ENCODE measurements around the gene NOS1AP. TPM values are rescaled to one million over a fixed set of nuclear protein-coding genes. Genes with fewer than 3 reads are reported as not detected.

NOS1AP gene
- not detected for polyA plus RNA-seq (2012; ENCODE audit: low read depth, missing spikeins)

DNA sequence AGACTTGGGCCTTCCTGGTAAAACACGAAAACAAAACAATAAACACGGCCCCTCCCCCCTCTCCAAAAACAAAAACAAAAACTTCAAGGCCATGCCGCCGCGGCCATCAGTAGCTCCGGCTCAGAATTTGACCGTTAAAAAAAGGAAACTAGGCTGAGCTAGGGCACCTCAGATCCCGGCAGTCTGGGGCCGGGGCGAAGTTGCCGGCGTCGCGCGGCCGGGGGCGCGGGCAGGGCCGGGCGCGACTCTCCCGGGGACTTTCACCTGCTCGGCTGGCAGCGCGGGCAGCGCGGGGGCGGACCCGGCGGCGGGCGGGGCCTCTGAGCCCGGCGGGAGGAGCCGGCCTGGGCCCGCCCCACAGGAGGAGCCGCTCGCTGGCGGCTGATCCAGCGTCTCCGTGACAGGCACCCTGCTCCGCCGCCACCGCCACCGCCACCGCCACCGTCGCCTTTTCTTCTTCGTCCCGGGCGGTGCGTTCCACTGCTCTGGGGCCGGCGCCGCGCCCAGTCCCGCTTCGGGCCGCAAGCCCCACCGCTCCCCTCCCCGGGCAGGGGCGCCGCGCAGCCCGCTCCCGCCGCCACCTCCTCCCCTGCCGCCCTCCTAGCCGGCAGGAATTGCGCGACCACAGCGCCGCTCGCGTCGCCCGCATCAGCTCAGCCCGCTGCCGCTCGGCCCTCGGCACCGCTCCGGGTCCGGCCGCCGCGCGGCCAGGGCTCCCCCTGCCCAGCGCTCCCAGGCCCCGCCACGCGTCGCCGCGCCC is at the start of gene NOS1AP:
Gene NOS1AP, plus strand, starts transcription at position 358 of the 760 bp plus-strand sequence. CDS start 487 bp downstream, outside the sequence.
- peak; percentile 87 for DNase-seq (ENCODE audit: insufficient read length, low spot score)
- peak; percentile 58 for FAIRE-seq

GRCh38 chr1:162020150-162020549 is 49.3 kb upstream of the NOS1AP start:
- no peak for FAIRE-seq
- no peak for TF ChIP-seq PAX5 (IDR thresholded peaks at IDR 0.05; ENCODE audit: insufficient read depth, low read length, severe bottlenecking)
- no peak for TF ChIP-seq SPI1 (IDR thresholded peaks at IDR 0.05; ENCODE audit: low read depth, low read length)
- TF ChIP-seq TAF1 (IDR thresholded peaks at IDR 0.05; ENCODE audit: low read depth, low read length): no peak
- TF ChIP-seq POLR2A (IDR thresholded peaks at IDR 0.05; ENCODE audit: low read depth, low read length): no peak
- no peak for TF ChIP-seq POU2F2 (IDR thresholded peaks at IDR 0.05; ENCODE audit: low read depth, low read length)
- no peak for TF ChIP-seq POLR2AphosphoS5 (IDR thresholded peaks at IDR 0.05; ENCODE audit: low read depth, low read length)
- DNase-seq (ENCODE audit: insufficient read length, low spot score): no peak

More for the DNA sequence above, at the start of gene NOS1AP:
- no peak for TF ChIP-seq TAF1 (IDR thresholded peaks at IDR 0.05; ENCODE audit: low read depth, low read length)

- DNase-seq (ENCODE audit: insufficient read length, low spot score): no peak
- TF ChIP-seq POLR2AphosphoS5 (IDR thresholded peaks at IDR 0.05; ENCODE audit: low read depth, low read length): no peak
- TF ChIP-seq TAF1 (IDR thresholded peaks at IDR 0.05; ENCODE audit: low read depth, low read length): no peak
- no peak for TF ChIP-seq POLR2A (IDR thresholded peaks at IDR 0.05; ENCODE audit: low read depth, low read length)
- TF ChIP-seq PAX5 (IDR thresholded peaks at IDR 0.05; ENCODE audit: insufficient read depth, low read length, severe bottlenecking): no peak
- no peak for TF ChIP-seq POU2F2 (IDR thresholded peaks at IDR 0.05; ENCODE audit: low read depth, low read length)
- no peak for TF ChIP-seq SPI1 (IDR thresholded peaks at IDR 0.05; ENCODE audit: low read depth, low read length)
- FAIRE-seq: no peak
Observed at GRCh38 chr1:162021124-162021523, 48.4 kb upstream of the NOS1AP start.

GRCh38 chr1:162022626-162023025 is 46.9 kb upstream of the NOS1AP start:
- TF ChIP-seq PAX5 (IDR thresholded peaks at IDR 0.05; ENCODE audit: insufficient read depth, low read length, severe bottlenecking) (no peak), TAF1 (IDR thresholded peaks at IDR 0.05; ENCODE audit: low read depth, low read length) (no peak), POLR2AphosphoS5 (IDR thresholded peaks at IDR 0.05; ENCODE audit: low read depth, low read length) (no peak), SPI1 (IDR thresholded peaks at IDR 0.05; ENCODE audit: low read depth, low read length) (no peak), POLR2A (IDR thresholded peaks at IDR 0.05; ENCODE audit: low read depth, low read length) (no peak), POU2F2 (IDR thresholded peaks at IDR 0.05; ENCODE audit: low read depth, low read length) (no peak)
- no peak for FAIRE-seq
- no peak for DNase-seq (ENCODE audit: insufficient read length, low spot score)

DNA sequence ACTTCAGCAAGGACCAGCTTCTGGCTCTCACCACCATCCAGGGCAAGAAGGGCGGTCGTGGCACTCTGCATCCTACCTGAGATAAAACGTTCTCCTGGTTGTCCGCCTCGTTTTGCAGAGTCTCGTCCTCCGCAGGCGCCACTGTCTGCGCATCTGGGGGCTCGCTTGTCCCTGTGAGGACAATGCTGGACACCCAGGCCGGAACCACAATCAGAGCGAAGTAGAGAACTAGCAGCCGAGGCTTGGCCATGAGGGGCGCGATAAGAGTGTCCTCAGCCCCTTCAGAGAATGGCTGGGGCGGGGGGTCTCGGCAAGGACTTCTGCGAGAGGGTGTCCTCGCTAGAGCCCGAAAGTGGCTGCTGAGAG is 46.3 kb upstream of the NOS1AP start:
- TF ChIP-seq POLR2A (IDR thresholded peaks at IDR 0.05; ENCODE audit: low read depth, low read length) (no peak), TAF1 (IDR thresholded peaks at IDR 0.05; ENCODE audit: low read depth, low read length) (no peak), POU2F2 (IDR thresholded peaks at IDR 0.05; ENCODE audit: low read depth, low read length) (no peak), PAX5 (IDR thresholded peaks at IDR 0.05; ENCODE audit: insufficient read depth, low read length, severe bottlenecking) (no peak)
- no peak for DNase-seq (ENCODE audit: insufficient read length, low spot score)

GRCh38 chr1:162023547-162024501 is 45.7 kb upstream of the NOS1AP start, which contains the start of gene OLFML2B:
OLFML2B (minus strand) TSS chr1:162023869; CDS start chr1:162023430, 439 bp downstream.
- peak; percentile 47 for DNase-seq (ENCODE audit: insufficient read length, low spot score)
- FAIRE-seq: no peak
- TF ChIP-seq POU2F2 (IDR thresholded peaks at IDR 0.05; ENCODE audit: low read depth, low read length) (no peak), TAF1 (IDR thresholded peaks at IDR 0.05; ENCODE audit: low read depth, low read length) (no peak), SPI1 (IDR thresholded peaks at IDR 0.05; ENCODE audit: low read depth, low read length) (no peak), POLR2AphosphoS5 (IDR thresholded peaks at IDR 0.05; ENCODE audit: low read depth, low read length) (no peak), POLR2A (IDR thresholded peaks at IDR 0.05; ENCODE audit: low read depth, low read length) (no peak), PAX5 (IDR thresholded peaks at IDR 0.05; ENCODE audit: insufficient read depth, low read length, severe bottlenecking) (no peak)

More for the DNA sequence above, 46.3 kb upstream of the NOS1AP start:
- FAIRE-seq: no peak

- TF ChIP-seq POLR2A (IDR thresholded peaks at IDR 0.05; ENCODE audit: low read depth, low read length) (no peak), POLR2AphosphoS5 (IDR thresholded peaks at IDR 0.05; ENCODE audit: low read depth, low read length) (no peak), SPI1 (IDR thresholded peaks at IDR 0.05; ENCODE audit: low read depth, low read length) (no peak), POU2F2 (IDR thresholded peaks at IDR 0.05; ENCODE audit: low read depth, low read length) (no peak), PAX5 (IDR thresholded peaks at IDR 0.05; ENCODE audit: insufficient read depth, low read length, severe bottlenecking) (no peak), TAF1 (IDR thresholded peaks at IDR 0.05; ENCODE audit: low read depth, low read length) (no peak)
- FAIRE-seq: no peak
- DNase-seq (ENCODE audit: insufficient read length, low spot score): no peak
Observed at GRCh38 chr1:162025541-162025940, 44.0 kb upstream of the NOS1AP start.

GRCh38 chr1:162026881-162027280 is 42.6 kb upstream of the NOS1AP start:
- TF ChIP-seq POU2F2 (IDR thresholded peaks at IDR 0.05; ENCODE audit: low read depth, low read length): no peak
- TF ChIP-seq SPI1 (IDR thresholded peaks at IDR 0.05; ENCODE audit: low read depth, low read length): no peak
- no peak for TF ChIP-seq POLR2A (IDR thresholded peaks at IDR 0.05; ENCODE audit: low read depth, low read length)
- no peak for TF ChIP-seq TAF1 (IDR thresholded peaks at IDR 0.05; ENCODE audit: low read depth, low read length)
- TF ChIP-seq PAX5 (IDR thresholded peaks at IDR 0.05; ENCODE audit: insufficient read depth, low read length, severe bottlenecking): no peak
- no peak for TF ChIP-seq POLR2AphosphoS5 (IDR thresholded peaks at IDR 0.05; ENCODE audit: low read depth, low read length)
- DNase-seq (ENCODE audit: insufficient read length, low spot score) (no peak), FAIRE-seq (no peak)

GRCh38 chr1:162028726-162029125 is 40.8 kb upstream of the NOS1AP start:
- FAIRE-seq (no peak), DNase-seq (ENCODE audit: insufficient read length, low spot score) (no peak)
- TF ChIP-seq SPI1 (IDR thresholded peaks at IDR 0.05; ENCODE audit: low read depth, low read length) (peak; percentile 79), TAF1 (IDR thresholded peaks at IDR 0.05; ENCODE audit: low read depth, low read length) (no peak)
